MM.1S (cell line): Measurements from ENCODE around the gene NHSL2.
A peak's percentile ranks its signal among the peaks of the same experiment; 100 is the strongest.
"Not testable (repeated sequence)": the region's sequence is repeated elsewhere in the genome, so short reads cannot be mapped to it uniquely, and the experiment has no call there.

Source experiments
- DNase-seq: peaks from one replicate; pipeline ENCODE4 v3.0.0-alpha.2; 2015
- H2AFZ ChIP-seq: fragments of 300-600 bp; sonication (generic); 2 replicates; pipeline ENCODE4 v1.6.0; 2016; ENCODE audit warnings: antibody characterized with exemption, low read length
- H3F3A ChIP-seq: fragments of 300-600 bp; sonication (generic); 2 replicates; pipeline ENCODE4 v1.6.1; 2016; ENCODE audit warnings: mild to moderate bottlenecking, antibody characterized with exemption, low read length, moderate library complexity, mixed read lengths; ENCODE audit not compliant: insufficient read depth
- H3K27ac ChIP-seq: fragments of 300-600 bp; sonication (generic); 2 replicates; pipeline ENCODE4 v1.5.1; 2016; ENCODE audit warnings: mild to moderate bottlenecking, low read length
- H3K27me3 ChIP-seq: fragments of 300-600 bp; sonication (generic); replicated peaks from 2 replicates; pipeline ENCODE4 v1.6.0; 2016; ENCODE audit warnings: low read length; ENCODE audit not compliant: insufficient read depth
- H3K36me3 ChIP-seq: fragments of 300-600 bp; sonication (generic); replicated peaks from 2 replicates; pipeline ENCODE4 v1.6.1; 2016; ENCODE audit warnings: mild to moderate bottlenecking, low read length, mixed read lengths; ENCODE audit not compliant: insufficient read depth
- H3K4me1 ChIP-seq: fragments of 300-600 bp; sonication (generic); 2 replicates; pipeline ENCODE4 v1.6.1; 2016; ENCODE audit warnings: low read length, mixed read lengths
- H3K4me2 ChIP-seq: fragments of 300-600 bp; sonication (generic); 2 replicates; pipeline ENCODE4 v1.6.0; 2016; ENCODE audit warnings: low read depth, low read length
- H3K4me3 ChIP-seq: fragments of 300-600 bp; sonication (generic); 2 replicates; pipeline ENCODE4 v1.5.1; 2016; ENCODE audit warnings: low read length, mixed read lengths
- H3K79me2 ChIP-seq: fragments of 300-600 bp; sonication (generic); 2 replicates; pipeline ENCODE4 v1.6.1; 2016; ENCODE audit warnings: mixed run types, low read length, mixed read lengths
- H3K9ac ChIP-seq: fragments of 300-600 bp; sonication (generic); 2 replicates; pipeline ENCODE4 v1.6.1; 2016; ENCODE audit warnings: low read length, mixed read lengths
- H3K9me2 ChIP-seq: fragments of 300-600 bp; sonication (generic); replicated peaks from 2 replicates; pipeline ENCODE4 v1.6.1; 2016; ENCODE audit warnings: mild to moderate bottlenecking, low read length, mixed read lengths; ENCODE audit not compliant: insufficient read depth
- H3K9me3 ChIP-seq: fragments of 300-600 bp; sonication (generic); replicated peaks from 2 replicates; pipeline ENCODE4 v1.6.1; 2016; ENCODE audit warnings: mild to moderate bottlenecking, low read length, mixed read lengths; ENCODE audit not compliant: insufficient read depth
- H4K20me1 ChIP-seq: fragments of 300-600 bp; sonication (generic); 2 replicates; pipeline ENCODE4 v1.6.1; 2016; ENCODE audit warnings: mild to moderate bottlenecking, low read length, moderate library complexity, mixed read lengths; ENCODE audit not compliant: insufficient read depth
- EZH2 ChIP-seq: fragments of 300-600 bp; sonication (generic); optimal IDR thresholded peaks from 2 replicates; pipeline ENCODE3; 2017; ENCODE audit warnings: low read depth, mild to moderate bottlenecking, antibody characterized with exemption, low read length, mixed read lengths
- EZH2phosphoT487 ChIP-seq: fragments of 300-600 bp; sonication (generic); IDR thresholded peaks from 2 replicates; pipeline ENCODE4 v1.6.1; 2018; ENCODE audit warnings: antibody characterized with exemption, low read length
- TF ChIP-seq, protein P1 (sequence below): fragments of 300-600 bp; sonication (generic); IDR thresholded peaks from 2 replicates; pipeline ENCODE4 v1.5.1; 2016; ENCODE audit warnings: antibody characterized with exemption, low read length, mixed read lengths

NHSL2 gene

DNA sequence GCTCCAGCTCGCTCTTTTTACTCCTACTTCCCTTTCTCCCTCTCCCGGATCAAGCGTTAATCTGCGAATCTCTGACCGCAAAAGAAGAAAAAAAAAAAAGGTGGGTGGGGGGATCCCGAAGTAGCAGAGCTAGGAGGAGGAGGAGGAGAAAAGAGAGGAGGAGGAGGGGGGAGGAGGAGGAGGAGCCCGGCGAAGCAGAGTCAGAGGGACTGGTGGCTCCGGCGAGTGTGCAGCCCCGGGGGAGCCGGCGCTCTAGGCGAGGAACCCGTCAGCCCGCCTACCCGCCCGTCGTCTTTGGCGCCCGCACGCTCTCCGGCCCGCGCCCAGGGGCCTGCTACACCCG lies at the start of gene NHSL2:
Gene NHSL2 (plus strand): TSS at position 203 of the 343 bp plus-strand sequence.
- Histone ChIP-seq H3K4me3 (peak within 1 kb of the TSS; percentile 65), H3K27ac (no peak within 1 kb of the TSS)
- DNase-seq: peak; percentile 50

DNA sequence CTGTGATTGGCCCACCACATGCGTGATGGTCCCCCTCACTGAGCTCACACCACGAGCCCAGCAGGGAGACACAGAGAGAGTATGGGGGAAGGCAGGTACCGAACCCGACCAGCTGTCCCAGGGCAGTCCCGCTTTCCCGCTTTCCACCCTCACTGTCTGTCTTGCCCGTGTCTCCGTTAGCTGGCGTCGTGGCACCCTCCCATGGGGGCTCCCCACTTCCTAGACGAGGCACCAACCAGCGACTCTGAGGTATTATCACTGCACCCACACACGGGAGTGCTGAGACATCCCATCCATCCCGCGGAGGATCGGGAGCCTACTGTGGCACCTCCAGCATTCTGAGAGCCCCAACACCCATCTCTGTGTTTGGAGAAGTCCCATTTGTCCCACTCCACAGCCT lies 43.0 kb upstream of the NHSL2 start:
- no peaks in the 10 kb centered on the region for H3F3A ChIP-seq

More for the DNA sequence above, at the start of gene NHSL2:
- H3K9me3 ChIP-seq: no peaks in the 10 kb centered on the region
- TF ChIP-seq, protein P1, sequence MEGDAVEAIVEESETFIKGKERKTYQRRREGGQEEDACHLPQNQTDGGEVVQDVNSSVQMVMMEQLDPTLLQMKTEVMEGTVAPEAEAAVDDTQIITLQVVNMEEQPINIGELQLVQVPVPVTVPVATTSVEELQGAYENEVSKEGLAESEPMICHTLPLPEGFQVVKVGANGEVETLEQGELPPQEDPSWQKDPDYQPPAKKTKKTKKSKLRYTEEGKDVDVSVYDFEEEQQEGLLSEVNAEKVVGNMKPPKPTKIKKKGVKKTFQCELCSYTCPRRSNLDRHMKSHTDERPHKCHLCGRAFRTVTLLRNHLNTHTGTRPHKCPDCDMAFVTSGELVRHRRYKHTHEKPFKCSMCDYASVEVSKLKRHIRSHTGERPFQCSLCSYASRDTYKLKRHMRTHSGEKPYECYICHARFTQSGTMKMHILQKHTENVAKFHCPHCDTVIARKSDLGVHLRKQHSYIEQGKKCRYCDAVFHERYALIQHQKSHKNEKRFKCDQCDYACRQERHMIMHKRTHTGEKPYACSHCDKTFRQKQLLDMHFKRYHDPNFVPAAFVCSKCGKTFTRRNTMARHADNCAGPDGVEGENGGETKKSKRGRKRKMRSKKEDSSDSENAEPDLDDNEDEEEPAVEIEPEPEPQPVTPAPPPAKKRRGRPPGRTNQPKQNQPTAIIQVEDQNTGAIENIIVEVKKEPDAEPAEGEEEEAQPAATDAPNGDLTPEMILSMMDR: no peak
- TF ChIP-seq EZH2phosphoT487: no peak
- no peak for TF ChIP-seq EZH2
- no peaks in the 10 kb centered on the region for H3F3A ChIP-seq
- peak within 1 kb of the TSS; percentile 69 for H3K4me2 ChIP-seq
- H3K79me2 ChIP-seq: no peaks in the 10 kb centered on the region
- H4K20me1 ChIP-seq: no peaks in the 10 kb centered on the region
- H2AFZ ChIP-seq: peak within 1 kb of the TSS; percentile 53; the same call in 1 of the 2 replicates
- H3K9ac ChIP-seq: peak within 1 kb of the TSS; percentile 53; the same call in 1 of the 2 replicates
- H3K36me3 ChIP-seq: no peaks in the 10 kb centered on the region
- 0 out of 2 replicates have a peak, but pooled peaks cover 3% of the 10 kb centered on the region for H3K4me1 ChIP-seq
- no peaks in the 10 kb centered on the region for H3K9me2 ChIP-seq
- H3K27me3 ChIP-seq: no peaks in the 10 kb centered on the region

DNA sequence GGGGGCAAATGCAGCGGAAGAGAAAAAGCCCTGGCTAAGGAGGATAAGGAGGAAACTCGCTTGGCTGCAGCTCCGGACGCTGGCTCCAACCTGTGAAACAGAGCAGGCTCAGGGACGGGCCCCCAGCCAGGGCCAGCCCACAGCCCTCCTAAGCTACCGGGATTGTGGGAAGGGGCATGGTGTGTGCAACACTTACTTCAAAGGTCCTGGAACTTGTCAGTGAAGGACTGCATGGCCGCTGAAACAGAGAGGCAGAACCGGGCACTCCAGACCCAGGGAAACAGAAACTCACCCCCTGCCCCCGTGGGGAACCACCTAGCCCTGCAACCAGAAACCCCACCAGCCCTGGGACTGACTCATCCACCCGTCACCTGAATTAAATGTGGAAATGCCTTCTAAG lies 41.1 kb upstream of the NHSL2 start:
- not testable (repeated sequence) for H3K4me2 ChIP-seq, H3K9me2 ChIP-seq, H3K9ac ChIP-seq, DNase-seq, H3K9me3 ChIP-seq, H3K4me3 ChIP-seq, H3K4me1 ChIP-seq, H3K79me2 ChIP-seq, H3K36me3 ChIP-seq, H2AFZ ChIP-seq, H3K27ac ChIP-seq, H4K20me1 ChIP-seq, H3F3A ChIP-seq, H3K27me3 ChIP-seq

More for the DNA sequence above, 43.0 kb upstream of the NHSL2 start:
- DNase-seq: no peak
- H3K4me2 ChIP-seq: no peak overlapping the region
- no peaks in the 10 kb centered on the region for H3K9me2 ChIP-seq
- TF ChIP-seq, protein P1: no peak
- TF ChIP-seq EZH2 (no peak), EZH2phosphoT487 (no peak)
- no peak overlapping the region for H2AFZ ChIP-seq
- no peak overlapping the region for H3K4me3 ChIP-seq
- no peaks in the 10 kb centered on the region for H3K9me3 ChIP-seq
- no peaks in the 10 kb centered on the region for H3K27me3 ChIP-seq
- H3K79me2 ChIP-seq: no peaks in the 10 kb centered on the region
- no peaks in the 10 kb centered on the region for H4K20me1 ChIP-seq
- no peaks in the 10 kb centered on the region for H3K36me3 ChIP-seq
- no peak overlapping the region for H3K9ac ChIP-seq
- H3K27ac ChIP-seq: no peak overlapping the region
- H3K4me1 ChIP-seq: peaks cover 3% of the 10 kb centered on the region; the same call in 1 of the 2 replicates

DNA sequence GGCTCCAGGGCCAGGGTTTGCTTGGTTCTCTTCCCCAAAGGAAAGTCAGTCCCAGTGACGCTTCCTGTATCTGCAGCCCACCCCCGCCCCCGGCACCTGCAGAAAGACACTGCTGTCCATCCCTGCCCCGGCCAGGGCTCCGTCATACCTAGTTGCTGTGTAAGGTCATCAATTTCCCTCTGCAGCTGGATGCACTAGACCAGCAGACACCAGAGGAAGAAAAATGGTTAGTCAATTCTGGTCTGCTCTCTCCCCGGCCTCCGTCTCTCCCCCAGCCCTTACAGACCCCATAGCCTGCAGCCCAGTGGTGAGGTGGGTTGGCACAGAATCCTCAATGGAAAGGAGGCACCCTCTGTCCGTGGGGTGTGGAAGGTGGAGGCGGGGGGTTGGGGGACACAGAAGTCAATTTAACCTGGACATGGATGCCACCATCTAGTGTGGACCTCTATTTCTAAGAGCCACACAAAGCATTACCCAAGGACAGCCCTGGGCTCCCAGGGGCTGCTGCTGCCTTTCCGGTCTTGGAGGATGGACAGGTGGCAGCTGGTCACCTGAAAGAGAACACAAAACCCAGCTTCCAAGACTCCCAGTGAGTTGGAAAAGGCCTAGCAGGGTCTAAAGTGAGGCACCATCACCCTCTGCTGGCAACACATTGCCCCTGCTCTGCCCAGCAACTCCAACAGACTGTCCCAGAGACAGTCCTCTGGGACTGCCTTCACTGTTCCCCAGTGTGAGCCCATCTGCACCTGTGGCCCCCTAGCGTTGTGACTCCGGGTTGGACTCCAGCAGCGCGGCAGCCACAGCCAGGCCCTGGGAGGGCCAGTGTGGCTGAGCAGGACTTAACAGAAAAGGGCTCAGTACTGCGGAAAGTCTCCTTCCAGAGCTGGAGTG lies 40.2 kb upstream of the NHSL2 start:
- no peak overlapping the region for H3K9ac ChIP-seq
- peaks cover 3% of the 10 kb centered on the region; the same call in 1 of the 2 replicates for H3K4me1 ChIP-seq
- no peaks in the 10 kb centered on the region for H3F3A ChIP-seq
- no peaks in the 10 kb centered on the region for H3K36me3 ChIP-seq
- no peaks in the 10 kb centered on the region for H3K9me3 ChIP-seq
- no peaks in the 10 kb centered on the region for H4K20me1 ChIP-seq
- no peaks in the 10 kb centered on the region for H3K79me2 ChIP-seq
- no peak overlapping the region for H2AFZ ChIP-seq
- H3K4me2 ChIP-seq: no peak overlapping the region
- no peaks in the 10 kb centered on the region for H3K27me3 ChIP-seq
- TF ChIP-seq EZH2phosphoT487 (no peak), EZH2 (no peak)
- TF ChIP-seq, protein P1: peak; percentile 45
- H3K27ac ChIP-seq: no peak overlapping the region
- no peak overlapping the region for H3K4me3 ChIP-seq
- H3K9me2 ChIP-seq: no peaks in the 10 kb centered on the region
- DNase-seq: peak; percentile 25
